Uterus (tissue), 2 donors: ENCODE data around the gene ZFAND4.

Source experiments
- POLR2A ChIP-seq, 2 donors: fragments of 450-650 bp; IDR thresholded peaks; one replicate each; pipeline ENCODE4 v1.6.1; 2016; ENCODE audit warnings: antibody characterized with exemption in 2 of 2, mild to moderate bottlenecking in 1 of 2, moderate library complexity in 1 of 2
- TF ChIP-seq, protein P1 (sequence below), 4 experiments: fragments of 200-600 bp in 2 of 4; fragments of 450-650 bp in 2 of 4; sonication (generic) in 2 of 4; IDR thresholded peaks; one replicate each; pipeline ENCODE4 v1.5.1; 2016 to 2019; ENCODE audit warnings: antibody characterized with exemption in 4 of 4, mild to moderate bottlenecking in 2 of 4, moderate library complexity in 1 of 4

DNA sequence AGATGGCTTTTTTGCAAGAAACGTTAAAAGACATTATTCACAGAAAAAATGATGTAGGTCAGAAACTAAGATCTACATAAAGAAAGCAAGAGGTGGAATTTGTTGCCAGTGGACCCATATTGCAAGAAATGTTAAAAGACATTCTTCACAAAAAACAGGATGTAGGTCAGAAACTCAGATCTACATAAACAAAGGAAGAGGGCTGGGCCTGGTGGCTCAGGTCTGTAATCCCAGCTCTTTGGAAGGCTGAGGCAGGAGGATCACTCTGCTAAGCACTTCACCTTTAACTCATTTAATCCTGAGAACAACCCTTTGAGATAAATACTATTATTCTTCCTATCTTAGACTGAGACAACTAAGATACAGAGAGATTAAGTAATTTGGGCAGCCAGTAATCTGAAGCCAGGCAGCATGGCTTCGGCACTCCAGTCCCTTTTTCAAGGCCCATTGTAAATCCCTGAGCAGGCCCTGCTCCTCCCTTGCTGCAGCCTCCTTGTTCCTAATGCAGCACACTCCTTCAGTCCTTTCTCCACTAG, 11.6 kb downstream of the ZFAND4 start:
- no peak for TF ChIP-seq POLR2A (IDR thresholded peaks at IDR 0.05)
- TF ChIP-seq, protein P1, sequence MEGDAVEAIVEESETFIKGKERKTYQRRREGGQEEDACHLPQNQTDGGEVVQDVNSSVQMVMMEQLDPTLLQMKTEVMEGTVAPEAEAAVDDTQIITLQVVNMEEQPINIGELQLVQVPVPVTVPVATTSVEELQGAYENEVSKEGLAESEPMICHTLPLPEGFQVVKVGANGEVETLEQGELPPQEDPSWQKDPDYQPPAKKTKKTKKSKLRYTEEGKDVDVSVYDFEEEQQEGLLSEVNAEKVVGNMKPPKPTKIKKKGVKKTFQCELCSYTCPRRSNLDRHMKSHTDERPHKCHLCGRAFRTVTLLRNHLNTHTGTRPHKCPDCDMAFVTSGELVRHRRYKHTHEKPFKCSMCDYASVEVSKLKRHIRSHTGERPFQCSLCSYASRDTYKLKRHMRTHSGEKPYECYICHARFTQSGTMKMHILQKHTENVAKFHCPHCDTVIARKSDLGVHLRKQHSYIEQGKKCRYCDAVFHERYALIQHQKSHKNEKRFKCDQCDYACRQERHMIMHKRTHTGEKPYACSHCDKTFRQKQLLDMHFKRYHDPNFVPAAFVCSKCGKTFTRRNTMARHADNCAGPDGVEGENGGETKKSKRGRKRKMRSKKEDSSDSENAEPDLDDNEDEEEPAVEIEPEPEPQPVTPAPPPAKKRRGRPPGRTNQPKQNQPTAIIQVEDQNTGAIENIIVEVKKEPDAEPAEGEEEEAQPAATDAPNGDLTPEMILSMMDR (IDR thresholded peaks at IDR 0.05) = no peak
